GM03348 (cell line): ENCODE data around the gene MCUB.
"Not testable (repeated sequence)": the region's sequence is repeated elsewhere in the genome, so short reads cannot be mapped to it uniquely, and the experiment has no call there.

Source experiments
- DNase-seq: peaks from one replicate; pipeline ENCODE4 v3.0.0; 2012; ENCODE audit warnings: low spot score

MCUB gene

GRCh38 chr4:109578846-109579245 lies 18.8 kb downstream of the MCUB start:
- no peak for DNase-seq

DNA sequence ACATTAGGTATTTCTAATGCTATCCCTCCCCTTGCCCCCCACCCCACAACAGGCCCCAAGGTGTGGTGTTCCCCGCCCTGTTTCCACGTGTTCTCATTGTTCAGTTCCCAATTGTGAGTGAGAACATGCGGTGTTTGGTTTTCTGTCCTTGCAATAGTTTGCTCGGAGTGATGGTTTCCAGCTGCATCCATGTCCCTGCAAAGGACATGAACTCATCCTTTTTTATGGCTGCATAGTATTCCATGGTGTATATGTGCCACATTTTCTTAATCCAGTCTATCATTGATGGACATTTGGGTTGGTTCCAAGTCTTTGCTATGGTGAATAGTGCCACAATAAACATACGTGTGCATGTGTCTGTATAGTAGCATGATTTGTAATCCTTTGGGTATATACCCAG lies 20.0 kb downstream of the MCUB start:
- not testable (repeated sequence) for DNase-seq

DNA sequence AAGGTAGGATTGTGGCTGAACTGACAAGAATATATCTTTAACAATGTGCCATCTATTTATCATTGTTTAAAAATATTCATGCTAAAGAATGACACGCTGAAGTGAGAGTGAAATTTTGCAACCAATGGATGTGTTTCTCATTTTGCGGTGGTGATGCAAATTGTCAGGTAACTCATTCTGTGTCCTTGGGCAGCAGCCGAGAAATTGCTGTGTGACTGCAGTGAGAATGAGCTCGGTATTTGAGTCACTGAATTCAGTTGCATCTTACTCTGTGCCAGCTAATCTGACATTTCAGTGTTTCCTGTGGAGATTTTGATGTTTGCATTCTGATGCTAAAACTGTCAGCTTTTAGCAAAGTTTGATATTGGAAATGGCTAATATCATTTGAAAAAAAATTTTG lies 28.1 kb downstream of the MCUB start:
- DNase-seq, result no peak

DNA sequence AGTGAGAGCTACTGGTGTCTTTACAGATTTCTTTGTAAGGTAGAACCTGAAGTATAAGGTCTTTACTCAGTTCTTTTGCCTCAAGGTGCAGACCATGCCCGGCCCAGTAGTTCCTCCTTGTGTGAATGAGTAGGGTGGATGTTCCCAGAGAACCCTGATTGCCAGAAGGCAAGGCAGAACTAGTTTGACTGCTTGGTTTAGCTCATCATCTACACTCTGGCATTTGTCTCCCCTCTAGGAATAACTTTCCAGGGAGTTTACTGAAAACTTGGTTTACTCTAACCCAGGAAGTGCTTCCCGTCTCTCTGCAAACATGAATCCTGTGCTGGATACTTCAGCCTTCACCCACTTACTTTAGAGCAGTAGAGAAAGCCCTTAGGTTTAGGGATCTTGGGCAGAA lies 29.1 kb downstream of the MCUB start:
- no peak for DNase-seq

DNA sequence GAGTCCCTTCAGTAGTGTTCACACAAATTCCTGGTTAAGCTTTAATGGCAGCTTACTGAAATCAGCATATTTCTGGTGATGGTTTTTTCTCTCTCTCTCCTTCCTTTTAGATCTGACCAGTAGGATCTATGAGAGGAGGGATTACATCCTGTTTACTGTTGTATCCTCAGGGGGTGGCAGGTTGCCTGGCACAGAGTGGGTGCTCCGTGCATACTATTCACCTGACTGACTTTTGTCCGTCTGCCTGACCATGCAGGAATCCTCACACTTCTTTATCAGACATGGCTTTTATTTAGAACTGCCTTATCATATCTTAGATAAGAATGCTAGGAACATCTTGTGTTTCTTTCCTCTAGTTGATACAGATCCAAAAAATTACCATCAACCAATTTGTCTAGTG lies 29.6 kb downstream of the MCUB start:
- DNase-seq, result no peak

DNA sequence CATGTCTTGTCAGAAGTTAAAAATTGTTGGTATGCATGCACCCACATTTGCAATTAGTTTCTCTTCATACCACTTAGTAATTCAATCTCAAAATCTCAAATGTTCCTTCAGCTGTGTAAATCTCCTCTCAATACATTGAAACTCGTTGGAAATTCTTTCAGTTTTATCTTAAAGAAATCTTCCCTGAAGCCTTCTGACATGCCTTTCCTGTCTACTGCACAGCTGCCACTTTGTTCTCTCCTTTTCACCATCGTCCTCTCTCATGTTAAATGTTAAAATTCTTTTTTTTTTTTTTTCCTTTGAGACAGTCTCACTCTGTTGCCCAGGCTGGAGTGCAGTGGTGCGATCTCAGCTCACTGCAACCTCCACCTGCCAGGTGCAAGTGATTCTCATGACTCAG lies 30.9 kb downstream of the MCUB start:
- DNase-seq, result no peak

GRCh38 chr4:109592367-109592766 lies 32.3 kb downstream of the MCUB start:
- no peak for DNase-seq

GRCh38 chr4:109595123-109595522 lies 35.1 kb downstream of the MCUB start:
- DNase-seq, result not testable (repeated sequence)

GRCh38 chr4:109596420-109597085 lies 36.5 kb downstream of the MCUB start:
- not testable (repeated sequence) for DNase-seq

DNA sequence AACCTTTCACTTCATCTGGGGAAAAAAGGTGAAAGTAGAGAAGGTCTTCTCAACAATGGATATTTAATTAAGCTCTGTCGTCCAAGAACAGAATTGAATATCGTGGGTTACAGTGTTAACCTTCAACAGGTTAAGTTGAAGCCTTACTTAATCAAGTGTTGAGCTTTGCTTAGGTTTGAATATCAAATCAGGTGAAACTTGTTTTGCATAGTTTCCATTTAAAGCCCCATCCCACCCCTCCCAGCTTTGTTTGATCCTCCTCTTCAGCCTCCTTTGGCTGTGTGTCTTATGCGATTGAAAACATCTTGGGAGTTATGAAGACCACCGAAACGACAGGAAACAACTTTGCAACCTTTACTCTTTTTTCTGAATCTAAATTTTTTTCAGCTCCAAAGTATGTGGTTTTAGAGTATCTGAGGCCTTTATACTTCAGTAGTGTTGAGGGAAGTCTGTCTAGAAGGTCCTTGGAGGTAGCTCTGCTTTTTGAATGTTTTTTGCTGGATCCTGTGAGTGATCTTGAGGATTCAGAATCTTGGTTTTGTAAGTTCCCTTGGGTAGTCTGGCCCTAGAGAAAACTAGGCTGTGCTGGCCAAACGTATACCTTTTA lies 39.1 kb downstream of the MCUB start:
- no peak for DNase-seq

DNA sequence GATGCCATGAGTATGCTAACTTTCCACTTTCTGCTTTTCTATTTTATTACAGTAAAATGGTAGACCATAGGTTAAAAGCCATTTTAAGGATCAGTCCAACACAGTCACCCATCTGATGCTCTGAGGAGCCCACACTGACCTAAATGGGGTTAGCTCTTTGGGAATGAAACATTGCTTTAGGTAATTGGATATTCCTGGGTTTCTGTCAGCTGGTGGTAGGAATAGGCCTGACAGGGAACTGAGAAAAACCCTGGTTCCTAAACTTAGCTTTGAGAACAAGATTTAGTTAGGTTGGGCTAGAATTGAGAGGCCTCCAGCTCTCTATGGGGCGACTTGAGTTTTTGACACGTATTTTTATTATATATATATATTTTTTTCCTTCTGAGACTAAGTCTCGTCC lies 40.4 kb downstream of the MCUB start:
- DNase-seq, result no peak

GRCh38 chr4:109601336-109601735 lies 41.3 kb downstream of the MCUB start:
- DNase-seq, result no peak

DNA sequence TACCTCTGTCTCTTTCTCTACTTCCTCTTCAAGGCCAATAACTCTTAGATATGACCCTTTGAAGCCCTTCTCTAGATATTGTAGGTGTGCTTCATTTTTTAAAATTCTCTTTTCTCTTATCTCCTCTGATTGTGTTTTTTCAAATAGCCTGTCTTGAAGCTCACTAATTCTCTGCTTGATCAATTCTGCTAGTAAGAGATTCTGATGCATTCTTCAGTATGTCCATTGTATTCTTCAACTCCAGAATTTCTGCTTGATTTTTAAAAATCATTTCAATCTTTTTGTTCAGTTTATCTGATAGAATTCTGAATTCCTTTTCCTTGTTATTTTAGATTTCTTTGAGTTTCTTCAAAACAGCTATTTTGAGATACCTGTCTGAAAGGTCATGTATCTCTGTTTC lies 47.9 kb downstream of the MCUB start:
- no peak for DNase-seq

DNA sequence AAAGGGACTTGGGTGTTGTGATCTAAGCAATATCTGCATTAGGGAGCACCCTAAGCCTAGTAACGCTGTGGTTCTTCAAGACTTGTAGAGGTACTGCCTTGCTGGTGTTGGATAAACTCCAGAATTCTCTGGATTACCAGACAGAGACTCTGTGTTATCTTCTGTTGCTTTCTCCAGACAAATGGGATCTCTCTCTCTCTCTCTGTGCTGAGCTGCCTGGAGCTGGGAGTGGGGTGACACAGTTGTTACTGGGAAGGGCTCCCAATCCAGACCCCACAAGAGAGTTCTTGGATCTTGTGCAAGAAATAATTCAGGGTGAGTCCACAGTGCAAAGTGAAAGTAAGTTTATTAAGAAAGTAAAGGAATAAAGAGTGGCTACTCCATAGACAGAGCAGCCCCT lies 48.8 kb downstream of the MCUB start:
- DNase-seq, result no peak

DNA sequence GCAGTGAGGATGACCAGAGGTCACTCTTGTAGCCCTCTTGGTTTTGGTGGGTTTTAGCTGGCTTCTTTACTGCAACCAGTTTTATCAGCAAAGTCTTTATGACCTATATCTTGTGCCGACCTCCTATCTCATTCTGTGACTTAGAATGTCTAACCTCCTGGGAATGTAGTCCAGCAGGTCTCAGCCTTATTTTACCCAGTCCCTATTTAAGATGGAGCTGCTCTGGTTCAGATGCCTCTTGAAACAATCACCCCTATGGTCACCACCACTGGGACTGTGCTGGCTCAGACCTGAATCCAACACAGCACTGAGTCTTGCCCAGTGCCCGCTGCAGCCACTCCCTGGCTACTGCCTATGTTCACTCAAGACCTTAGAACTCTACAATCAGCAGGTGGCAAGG lies 49.4 kb downstream of the MCUB start:
- DNase-seq, result no peak

DNA sequence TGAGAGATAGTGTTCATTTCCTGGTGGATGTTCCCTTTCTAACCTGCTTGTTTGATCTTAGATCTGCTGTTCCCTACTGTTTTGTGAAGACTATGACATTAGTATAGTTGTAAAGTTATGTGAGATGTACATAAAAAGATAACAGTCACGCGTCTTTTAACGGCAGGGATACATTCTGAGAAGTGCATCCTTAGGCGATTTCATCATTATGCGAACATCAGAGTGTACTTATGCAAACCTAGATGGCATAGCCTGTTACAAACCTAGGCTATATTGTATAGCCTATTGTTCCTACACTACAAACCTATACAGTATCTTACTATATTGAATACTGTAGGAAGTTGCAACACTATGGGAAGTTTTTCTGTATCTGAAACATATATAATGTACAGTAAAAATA lies 50.4 kb downstream of the MCUB start:
- DNase-seq, result no peak

GRCh38 chr4:109611045-109611646 lies 51.1 kb downstream of the MCUB start:
- DNase-seq, result no peak

GRCh38 chr4:109614015-109614414 lies 54.0 kb downstream of the MCUB start:
- DNase-seq, result no peak

DNA sequence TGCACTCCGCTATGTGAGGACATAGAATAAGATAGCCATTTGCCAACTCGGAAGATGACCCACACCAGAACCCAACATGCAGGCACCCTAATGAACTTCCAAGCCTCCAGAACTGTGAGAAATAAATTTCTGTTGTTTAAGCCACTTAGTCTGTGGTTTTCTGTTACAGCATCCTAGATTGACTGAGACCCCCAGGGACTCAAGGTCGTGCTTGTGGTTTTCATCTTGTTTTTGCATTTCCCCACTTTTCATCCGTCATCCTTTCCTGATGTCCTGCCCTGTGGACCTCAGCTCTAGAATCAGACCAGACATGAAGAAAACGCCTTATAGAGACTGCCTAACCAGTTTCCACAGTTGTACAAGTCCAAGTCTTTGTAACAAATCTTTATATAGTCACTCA lies 54.4 kb downstream of the MCUB start:
- no peak for DNase-seq

DNA sequence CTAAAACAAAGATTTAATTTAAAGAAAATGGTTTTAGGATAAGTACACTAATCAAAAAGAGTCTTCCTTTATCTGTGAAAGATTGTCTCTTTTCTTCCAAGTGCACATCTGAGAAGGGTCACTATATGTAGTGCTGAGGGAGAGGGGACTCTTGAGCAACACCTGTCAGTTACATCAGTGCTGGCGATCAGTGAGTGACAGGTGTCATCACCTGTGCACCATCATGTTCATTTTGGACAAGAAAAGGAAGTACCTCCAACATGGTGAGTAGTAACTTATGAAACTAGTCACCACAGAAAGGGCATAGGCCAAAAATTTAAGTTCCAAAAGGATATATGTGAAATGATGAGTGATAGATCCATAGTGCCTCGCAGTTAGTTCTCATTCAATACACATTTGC lies 55.7 kb downstream of the MCUB start:
- DNase-seq, result no peak

DNA sequence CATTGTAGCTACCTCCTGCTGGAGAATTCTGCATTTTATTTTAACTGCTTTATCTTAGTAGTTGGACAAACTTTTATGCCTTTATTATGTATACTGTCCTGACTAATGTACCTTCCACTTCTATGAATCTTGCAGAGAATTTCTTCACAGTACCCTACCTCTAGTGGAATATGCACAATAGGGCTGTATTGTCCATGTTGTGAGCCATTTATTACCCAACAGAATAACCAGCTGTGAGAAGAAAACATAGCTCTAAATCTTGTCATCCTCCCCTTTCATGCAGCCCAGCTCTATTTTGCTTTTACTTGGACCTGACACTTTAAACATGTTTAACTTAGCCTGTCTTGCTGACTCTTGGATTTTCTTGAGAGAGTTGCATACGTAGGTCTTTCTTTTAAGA lies 56.2 kb downstream of the MCUB start:
- no peak for DNase-seq

DNA sequence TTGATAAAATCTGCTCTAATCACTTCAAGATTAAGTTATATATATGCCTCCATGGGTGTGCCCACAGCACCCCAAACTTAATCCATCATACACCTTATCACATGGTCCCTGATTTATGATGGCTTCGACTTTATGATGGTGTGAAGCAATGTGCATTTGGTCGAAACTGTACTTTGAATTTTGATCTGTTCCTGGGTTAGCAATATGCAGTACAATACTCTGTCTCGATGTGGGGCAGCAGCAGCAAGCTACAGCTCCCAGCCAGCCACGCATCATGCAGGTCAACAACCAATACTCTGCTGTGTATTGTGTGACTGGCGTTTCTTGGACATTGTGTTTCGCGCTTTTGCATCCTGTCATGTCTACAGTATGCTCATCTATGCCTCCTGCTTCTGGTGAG lies 62.6 kb downstream of the MCUB start:
- DNase-seq, result no peak

DNA sequence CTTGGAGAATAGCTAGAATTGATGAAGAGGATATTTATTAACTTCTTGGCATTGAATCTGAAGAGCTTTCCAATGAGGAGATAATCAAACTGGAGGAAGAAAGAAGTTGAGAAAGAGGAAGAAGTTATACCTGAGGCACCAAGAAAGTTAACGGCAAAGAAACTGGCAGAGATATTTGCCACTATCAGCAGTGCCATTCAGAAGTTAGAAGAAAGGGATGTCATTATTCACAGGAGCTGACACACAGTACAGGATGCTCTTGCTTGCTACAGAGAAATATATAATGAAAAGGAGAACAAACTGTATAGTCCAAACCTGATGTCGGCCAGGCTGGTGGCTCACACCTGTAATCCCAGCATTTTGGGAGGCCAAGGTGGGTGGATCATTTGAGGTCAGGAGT lies 64.5 kb downstream of the MCUB start:
- DNase-seq, result no peak

GRCh38 chr4:109627361-109627760 lies 67.3 kb downstream of the MCUB start:
- DNase-seq, result no peak
